Femur (tissue), 1 donor: ENCODE measurements around the gene PHIP.
"Not testable (repeated sequence)": the region's sequence is repeated elsewhere in the genome, so short reads cannot be mapped to it uniquely, and the experiment has no call there.

Experiments
- DNase-seq: peaks from one replicate; pipeline ENCODE4 v3.0.0-alpha.2; 2017

PHIP gene

DNA sequence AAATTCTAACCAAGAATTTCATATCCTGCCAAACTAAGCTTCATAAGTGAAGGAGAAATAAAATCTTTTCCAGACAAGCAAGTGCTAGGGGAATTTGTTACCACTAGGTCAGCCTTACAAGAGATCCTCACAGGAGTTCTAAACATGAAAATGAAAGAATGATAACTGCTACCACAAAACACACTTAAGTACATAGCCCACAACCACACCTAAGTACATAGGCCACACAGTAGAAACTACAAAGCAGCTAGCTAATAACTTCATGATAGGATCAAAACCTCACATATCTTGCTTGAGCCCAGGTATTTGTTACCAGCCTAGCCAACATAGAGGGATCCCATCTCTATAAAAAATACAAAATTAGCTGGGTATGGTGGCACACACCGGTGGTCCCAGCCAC is 160.3 kb downstream of the PHIP start:
- DNase-seq: no peak

GRCh38 chr6:78916411-78916810 is 161.6 kb downstream of the PHIP start:
- no peak for DNase-seq

GRCh38 chr6:78911218-78911940 is 166.7 kb downstream of the PHIP start:
- DNase-seq: no peak

DNA sequence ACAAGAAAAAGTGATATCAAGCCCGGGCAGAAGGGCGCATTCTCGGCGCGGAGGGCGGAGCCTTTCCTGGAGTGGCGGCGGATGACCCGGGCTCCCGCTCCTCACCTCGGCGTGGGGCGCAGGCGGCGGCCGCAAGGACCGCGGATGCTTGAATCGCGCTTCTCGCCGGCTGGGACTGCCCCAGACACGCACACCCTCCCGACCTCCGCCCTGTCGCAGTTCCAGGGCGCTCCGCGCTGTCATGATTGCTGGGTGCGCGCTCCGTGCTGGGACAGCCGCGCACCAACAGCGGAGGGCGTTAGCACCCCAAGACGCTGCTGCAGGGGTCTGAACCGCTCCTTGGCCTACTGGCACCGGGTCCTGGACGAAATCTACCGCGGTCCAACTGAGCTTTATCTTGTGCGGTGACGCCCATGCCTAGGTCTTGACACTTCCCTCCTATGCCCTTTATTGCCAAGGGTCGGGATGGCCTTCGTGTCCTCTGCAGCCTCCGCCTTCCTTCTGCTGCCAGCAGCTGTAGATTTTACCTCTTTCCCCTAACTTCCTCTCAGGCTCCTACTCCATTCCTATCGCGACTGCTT is 167.4 kb downstream of the PHIP start:
- peak; percentile 30 for DNase-seq

DNA sequence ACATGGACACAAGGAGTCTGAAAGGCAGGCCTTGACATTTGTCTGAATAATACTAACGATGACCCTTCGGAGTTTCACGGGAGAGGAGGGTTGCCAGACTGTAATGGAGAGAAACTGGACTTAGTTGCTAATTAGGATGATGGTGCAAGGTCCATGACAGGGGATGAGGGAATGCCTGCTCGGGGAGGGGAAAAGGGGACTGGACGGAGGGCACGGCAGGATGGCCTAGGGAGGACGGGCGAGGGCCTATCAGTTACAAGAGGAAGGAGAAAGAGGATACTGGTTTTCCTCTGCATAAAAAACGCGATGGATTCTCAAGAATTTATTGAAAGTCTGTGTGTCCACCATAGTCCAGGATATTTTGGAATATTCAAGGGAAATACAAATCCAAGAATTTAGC is 168.0 kb downstream of the PHIP start:
- no peak for DNase-seq

GRCh38 chr6:78909391-78909790 is 168.7 kb downstream of the PHIP start:
- DNase-seq: no peak

DNA sequence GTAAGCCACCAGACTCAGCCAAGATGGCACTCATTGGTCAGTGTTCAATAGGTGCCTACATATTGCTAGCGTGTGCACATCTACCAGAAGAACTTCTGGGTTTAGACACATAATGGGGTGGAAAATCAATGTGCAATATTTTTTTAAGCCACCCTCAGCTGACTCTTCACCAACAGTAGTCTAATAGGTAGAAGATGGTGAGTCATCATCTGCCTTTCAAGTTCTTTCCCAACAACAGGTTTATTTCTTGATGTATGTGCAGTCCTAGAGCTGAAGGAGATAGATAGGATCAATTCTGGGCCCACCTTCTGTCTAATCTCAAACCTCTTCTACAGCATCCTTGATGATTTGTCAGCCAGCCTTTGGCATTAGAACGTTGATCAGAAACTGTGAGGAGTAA is 169.4 kb downstream of the PHIP start:
- DNase-seq: no peak

DNA sequence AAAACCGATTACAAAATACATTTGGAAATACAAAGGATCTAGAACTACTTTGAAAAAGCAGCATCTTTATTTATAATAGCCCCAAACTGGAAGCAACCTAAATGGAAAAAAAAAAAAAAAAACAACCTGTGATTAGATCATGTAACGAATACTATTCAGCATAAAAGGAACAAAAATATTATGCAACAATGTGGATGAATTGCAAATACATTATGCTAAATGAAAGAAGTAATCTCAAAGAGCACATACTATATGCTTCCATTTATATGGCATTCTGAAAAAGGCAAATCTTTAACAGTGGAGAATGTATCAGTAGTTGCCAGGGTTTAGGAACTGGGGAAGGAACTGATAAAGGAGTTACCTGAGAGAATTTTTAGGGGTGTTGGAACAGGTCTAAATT is 181.8 kb downstream of the PHIP start:
- DNase-seq: no peak

GRCh38 chr6:78889901-78890300 is 188.2 kb downstream of the PHIP start:
- not testable (repeated sequence) for DNase-seq
